Liver (tissue), 3 donors: ENCODE results near the gene SIPA1L3.

ENCODE experiments used
- ATF3 ChIP-seq: IDR thresholded peaks from 2 replicates; pipeline ENCODE4 v1.6.1; 2016; ENCODE audit warnings: antibody characterized with exemption
- CTCF ChIP-seq: fragments of 150-350 bp; IDR thresholded peaks from 2 replicates; pipeline ENCODE4 v1.5.1; 2017; ENCODE audit warnings: improper control_type of control experiment, low read depth, low read length; ENCODE audit not compliant: missing input control
- EGR1 ChIP-seq, 2 donors: IDR thresholded peaks; 2 replicates each; pipeline ENCODE4 v1.6.1; 2016 to 2018; ENCODE audit warnings: antibody characterized with exemption in 2 of 2, low read depth in 2 of 2
- GABPA ChIP-seq, 2 donors: IDR thresholded peaks in 1 of 2; conservative IDR thresholded peaks in 1 of 2; 2 replicates each; pipeline ENCODE4 v1.6.1; 2016; ENCODE audit warnings: antibody characterized with exemption in 2 of 2, mild to moderate bottlenecking in 1 of 2, moderate library complexity in 1 of 2
- HNF4G ChIP-seq: IDR thresholded peaks from 2 replicates; pipeline ENCODE4 v1.6.1; 2016; ENCODE audit warnings: antibody characterized with exemption
- JUND ChIP-seq, 2 donors: IDR thresholded peaks; 2 replicates each; pipeline ENCODE4 v1.6.1; 2016; ENCODE audit warnings: antibody characterized with exemption in 2 of 2
- RAD21 ChIP-seq, 2 donors: IDR thresholded peaks; 2 replicates each; pipeline ENCODE4 v1.6.1; 2016; ENCODE audit warnings: antibody characterized with exemption in 2 of 2, mild to moderate bottlenecking in 2 of 2
- REST ChIP-seq: IDR thresholded peaks from 2 replicates; pipeline ENCODE4 v1.6.1; 2016; ENCODE audit warnings: antibody characterized with exemption, mild to moderate bottlenecking
- SP1 ChIP-seq: IDR thresholded peaks from 2 replicates; pipeline ENCODE4 v1.6.1; 2018; ENCODE audit warnings: antibody characterized with exemption, mild to moderate bottlenecking
- TAF1 ChIP-seq: conservative IDR thresholded peaks from 2 replicates; pipeline ENCODE4 v1.6.1; 2016; ENCODE audit warnings: antibody characterized with exemption, mild to moderate bottlenecking
- donor health status: healthy.
- donor health status: healthy.

DNA sequence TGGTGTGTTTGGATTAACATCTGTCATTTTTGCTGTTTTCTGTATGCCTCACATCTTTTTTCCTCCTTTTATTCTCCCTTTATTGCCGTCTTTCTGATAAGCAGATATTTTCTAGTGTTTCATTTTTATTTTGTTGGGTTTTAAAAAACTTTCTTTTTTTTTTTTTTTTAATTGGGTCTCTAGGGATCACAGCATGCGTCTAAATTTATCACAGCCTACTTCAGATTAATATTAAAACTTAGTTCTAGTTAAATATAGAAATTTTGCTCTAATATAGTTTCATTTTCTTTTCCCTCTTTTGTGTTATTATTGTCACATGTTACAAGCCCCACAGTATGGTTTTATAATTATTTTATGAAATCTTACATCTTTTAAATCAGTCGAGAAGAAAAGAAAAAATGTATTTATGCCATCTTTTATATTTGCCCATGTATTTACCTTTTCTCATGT is 52.7 kb downstream of the SIPA1L3 start:
- no peak for TF ChIP-seq HNF4G
- TF ChIP-seq CTCF: no peak
- no peak for TF ChIP-seq EGR1 (IDR thresholded peaks at IDR 0.05; ENCODE audit: low read depth in 2 of 2)
- no peak for TF ChIP-seq JUND (IDR thresholded peaks at IDR 0.05)
- no peak for TF ChIP-seq REST
- TF ChIP-seq RAD21 (IDR thresholded peaks at IDR 0.05): no peak
- TF ChIP-seq ATF3: no peak
- no peak for TF ChIP-seq SP1
- no peak for TF ChIP-seq TAF1
- no peak for TF ChIP-seq GABPA (IDR thresholded peaks at IDR 0.05 in 1 of 2, conservative IDR thresholded peaks at IDR 0.05 in 1 of 2)
